HCT116 (cell line): Measurements from ENCODE around the gene ESF1.

Experiments used
- ATF3 ChIP-seq: IDR thresholded peaks from 2 replicates; pipeline ENCODE4 v1.6.1; 2012
- CEBPB ChIP-seq: IDR thresholded peaks from 2 replicates; pipeline ENCODE4 v1.6.1; 2012; ENCODE audit warnings: low read depth
- CTCF ChIP-seq, 3 experiments: fragments of 200-600 bp in 1 of 3; sonication (generic) in 1 of 3; IDR thresholded peaks in 2 of 3; conservative IDR thresholded peaks in 1 of 3; 2 replicates each; pipeline ENCODE4 v1.5.1; 2012 to 2017; ENCODE audit warnings: low read depth in 2 of 3, low read length in 2 of 3, antibody characterized with exemption in 1 of 3, borderline replicate concordance in 1 of 3, control low read depth in 1 of 3, mild to moderate bottlenecking in 1 of 3, mixed read lengths in 1 of 3, mixed run types in 1 of 3, moderate library complexity in 1 of 3; ENCODE audit not compliant: insufficient read depth in 1 of 3
- ELF1 ChIP-seq: IDR thresholded peaks from 2 replicates; pipeline ENCODE4 v1.6.1; 2012; ENCODE audit warnings: low read depth, borderline replicate concordance
- EZH2 ChIP-seq: fragments of 200-600 bp; sonication (generic); IDR thresholded peaks from 2 replicates; pipeline ENCODE4 v1.6.1; 2017; ENCODE audit warnings: antibody characterized with exemption, mixed run types
- EZH2phosphoT487 ChIP-seq: fragments of 200-600 bp; IDR thresholded peaks from 2 replicates; pipeline ENCODE4 v1.6.1; 2018; ENCODE audit warnings: antibody characterized with exemption, borderline replicate concordance
- JUND ChIP-seq: IDR thresholded peaks from 2 replicates; pipeline ENCODE4 v1.6.1; 2012
- MAX ChIP-seq: IDR thresholded peaks from 2 replicates; pipeline ENCODE4 v1.6.1; 2012
- POLR2A ChIP-seq: IDR thresholded peaks from 2 replicates; pipeline ENCODE4 v1.7.0; 2011; ENCODE audit warnings: borderline replicate concordance; ENCODE audit not compliant: insufficient read depth, insufficient read length; ENCODE audit errors: extremely low read depth
- POLR2AphosphoS5 ChIP-seq: IDR thresholded peaks from 2 replicates; pipeline ENCODE4 v1.6.1; 2011; ENCODE audit warnings: mild to moderate bottlenecking, low read depth, low read length, moderate library complexity
- SIN3A ChIP-seq: IDR thresholded peaks from 2 replicates; pipeline ENCODE4 v1.6.1; 2012; ENCODE audit warnings: low read depth
- ZBTB33 ChIP-seq: IDR thresholded peaks from 2 replicates; pipeline ENCODE4 v1.6.1; 2011; ENCODE audit warnings: mild to moderate bottlenecking, low read length, moderate library complexity; ENCODE audit not compliant: insufficient replicate concordance; ENCODE audit errors: extremely low read depth
- ZFX ChIP-seq: fragments of 450-650 bp; IDR thresholded peaks from 2 replicates; pipeline ENCODE4 v1.6.1; 2017

GRCh38 chr20:13723011-13723410 lies 61.7 kb downstream of the ESF1 start:
- TF ChIP-seq CTCF (IDR thresholded peaks at IDR 0.05 in 2 of 3, conservative IDR thresholded peaks at IDR 0.05 in 1 of 3; ENCODE audit: borderline replicate concordance in 1 of 3, insufficient read depth in 1 of 3, low read depth in 2 of 3, low read length in 2 of 3): no peak
- TF ChIP-seq POLR2AphosphoS5: no peak
- no peak for TF ChIP-seq EZH2
- no peak for TF ChIP-seq JUND
- no peak for TF ChIP-seq SIN3A
- TF ChIP-seq CEBPB: no peak
- no peak for TF ChIP-seq EZH2phosphoT487
- no peak for TF ChIP-seq ATF3
- TF ChIP-seq POLR2A: no peak
- no peak for TF ChIP-seq ZBTB33
- TF ChIP-seq MAX: no peak
- TF ChIP-seq ELF1: no peak
- no peak for TF ChIP-seq ZFX
